H9 (cell line): ENCODE data around the gene WBP1. TPM values are rescaled to one million over a fixed set of nuclear protein-coding genes. Genes with fewer than 3 reads are reported as not detected.
A peak's percentile ranks its signal among the peaks of the same experiment; 100 is the strongest.

Source experiments
- DNase-seq: peaks from one replicate; pipeline ENCODE4 v3.0.0-alpha.2; 2017
- H2AFZ ChIP-seq: one replicate; pipeline ENCODE4 v1.6.1; 2013; ENCODE audit warnings: mild to moderate bottlenecking, low read length, control low read depth, moderate library complexity
- H2AK5ac ChIP-seq: 2 replicates; pipeline ENCODE4 v1.6.1; 2013; ENCODE audit warnings: low read length, control low read depth, mixed read lengths; ENCODE audit not compliant: insufficient read length
- H2BK120ac ChIP-seq: one replicate; pipeline ENCODE4 v1.6.1; 2013; ENCODE audit warnings: low read depth, mild to moderate bottlenecking, low read length, control low read depth, inconsistent platforms; ENCODE audit not compliant: poor library complexity, severe bottlenecking
- H2BK12ac ChIP-seq: 2 replicates; pipeline ENCODE4 v1.6.1; 2013; ENCODE audit warnings: low read length, control low read depth, mixed read lengths, low read depth; ENCODE audit not compliant: insufficient read length
- H2BK15ac ChIP-seq: 2 replicates; pipeline ENCODE4 v1.6.1; 2013; ENCODE audit warnings: low read depth, low read length, control low read depth
- H2BK20ac ChIP-seq: one replicate; pipeline ENCODE4 v1.6.1; 2013; ENCODE audit warnings: low read depth, mild to moderate bottlenecking, low read length, control low read depth, inconsistent platforms; ENCODE audit not compliant: poor library complexity, severe bottlenecking
- H2BK5ac ChIP-seq: 2 replicates; pipeline ENCODE4 v1.6.1; 2013; ENCODE audit warnings: low read length, control low read depth, mixed read lengths; ENCODE audit not compliant: insufficient read length
- H3K14ac ChIP-seq: 2 replicates; pipeline ENCODE4 v1.6.1; 2013; ENCODE audit warnings: low read length, control low read depth; ENCODE audit not compliant: insufficient read depth
- H3K18ac ChIP-seq: 2 replicates; pipeline ENCODE4 v1.6.1; 2013; ENCODE audit warnings: low read depth, mild to moderate bottlenecking, mixed read lengths, low read length, control low read depth; ENCODE audit not compliant: insufficient read length
- H3K23ac ChIP-seq: 2 replicates; pipeline ENCODE4 v1.6.1; 2013; ENCODE audit warnings: low read length, control low read depth, mixed read lengths, low read depth; ENCODE audit not compliant: insufficient read length
- H3K23me2 ChIP-seq: 2 replicates; pipeline ENCODE4 v1.6.1; 2013; ENCODE audit warnings: low read depth, mild to moderate bottlenecking, mixed read lengths, low read length, control low read depth; ENCODE audit not compliant: insufficient read length, poor library complexity, severe bottlenecking
- H3K27ac ChIP-seq: 2 replicates; pipeline ENCODE4 v1.5.1; 2013; ENCODE audit warnings: low read length, control low read depth, mixed read lengths, low read depth; ENCODE audit not compliant: insufficient read length
- H3K27me3 ChIP-seq: 2 replicates; pipeline ENCODE4 v1.6.1; 2013; ENCODE audit warnings: low read length, control low read depth, inconsistent platforms; ENCODE audit not compliant: insufficient read depth
- H3K4ac ChIP-seq: 2 replicates; pipeline ENCODE4 v1.6.1; 2013; ENCODE audit warnings: low read depth, mild to moderate bottlenecking, control low read depth, inconsistent platforms, low read length, moderate library complexity
- H3K4me1 ChIP-seq: 2 replicates; pipeline ENCODE4 v1.6.1; 2013; ENCODE audit warnings: low read length, control low read depth, inconsistent platforms; ENCODE audit not compliant: insufficient read depth
- H3K4me2 ChIP-seq: 2 replicates; pipeline ENCODE4 v1.6.1; 2013; ENCODE audit warnings: low read length, control low read depth, mixed read lengths; ENCODE audit not compliant: insufficient read length, insufficient read depth
- H3K56ac ChIP-seq: 2 replicates; pipeline ENCODE4 v1.6.1; 2013; ENCODE audit warnings: low read depth, mild to moderate bottlenecking, mixed read lengths, low read length, control low read depth; ENCODE audit not compliant: insufficient read length
- H3K79me1 ChIP-seq: 2 replicates; pipeline ENCODE4 v1.6.1; 2013; ENCODE audit warnings: low read depth, mild to moderate bottlenecking, moderate library complexity, low read length, control low read depth, inconsistent platforms; ENCODE audit not compliant: insufficient read depth, poor library complexity, severe bottlenecking
- H3K79me2 ChIP-seq: 2 replicates; pipeline ENCODE4 v1.6.1; 2013; ENCODE audit warnings: low read length, control low read depth, inconsistent platforms; ENCODE audit not compliant: insufficient read depth
- H3K9ac ChIP-seq: 2 replicates; pipeline ENCODE4 v1.6.1; 2013; ENCODE audit warnings: low read length, control low read depth, mixed read lengths; ENCODE audit not compliant: insufficient read length; ENCODE audit errors: extremely low read depth
- H3K9me3 ChIP-seq: one replicate; pipeline ENCODE4 v1.6.1; 2013; ENCODE audit warnings: low read depth, low read length, inconsistent platforms; ENCODE audit not compliant: control insufficient read depth
- H3T11ph ChIP-seq: one replicate; pipeline ENCODE4 v1.6.1; 2013; ENCODE audit warnings: mild to moderate bottlenecking, low read length, control low read depth, inconsistent platforms
- H4K20me1 ChIP-seq: one replicate; pipeline ENCODE4 v1.6.1; 2013; ENCODE audit not compliant: control insufficient read depth, insufficient read length, insufficient read depth
- H4K5ac ChIP-seq: 2 replicates; pipeline ENCODE4 v1.6.1; 2013; ENCODE audit warnings: low read depth, mild to moderate bottlenecking, mixed read lengths, low read length, control low read depth; ENCODE audit not compliant: insufficient read length
- H4K8ac ChIP-seq: replicated peaks from 2 replicates; pipeline ENCODE4 v1.6.1; 2013; ENCODE audit warnings: low read length, control low read depth, mixed read lengths, low read depth; ENCODE audit not compliant: insufficient read length
- H4K91ac ChIP-seq: 2 replicates; pipeline ENCODE4 v1.6.1; 2013; ENCODE audit warnings: low read depth, mild to moderate bottlenecking, moderate library complexity, mixed read lengths, low read length, control low read depth; ENCODE audit not compliant: insufficient read length
- H3K27ac Mint-ChIP-seq, 3 experiments: 2 replicates in 2 of 3; 3 replicates in 1 of 3; pipeline ENCODE4 v1.8.0; 2020 to 2021; ENCODE audit warnings: mixed read lengths in 3 of 3, mild to moderate bottlenecking in 1 of 3, moderate library complexity in 1 of 3
- H3K27me3 Mint-ChIP-seq: 2 replicates; pipeline ENCODE4 v1.8.0; 2021; ENCODE audit warnings: low read depth, mild to moderate bottlenecking, moderate library complexity, mixed read lengths
- H3K36me3 Mint-ChIP-seq, 3 experiments: 2 replicates in 2 of 3; 3 replicates in 1 of 3; pipeline ENCODE4 v1.8.0; 2020 to 2021; ENCODE audit warnings: low read depth in 3 of 3, mixed read lengths in 3 of 3; ENCODE audit not compliant: insufficient read depth in 1 of 3
- H3K4me1 Mint-ChIP-seq, 2 experiments: 2 replicates each; pipeline ENCODE4 v1.8.0; 2020; ENCODE audit warnings: mixed read lengths in 2 of 2
- H3K4me3 Mint-ChIP-seq, 2 experiments: 2 replicates in 1 of 2; 3 replicates in 1 of 2; pipeline ENCODE4 v1.8.0; 2020 to 2021; ENCODE audit warnings: mild to moderate bottlenecking in 2 of 2, mixed read lengths in 2 of 2, moderate library complexity in 1 of 2
- H3K9me3 Mint-ChIP-seq, 2 experiments: 2 replicates in 1 of 2; 3 replicates in 1 of 2; pipeline ENCODE4 v1.8.0; 2020; ENCODE audit warnings: mild to moderate bottlenecking in 2 of 2, mixed read lengths in 2 of 2, moderate library complexity in 1 of 2
- CTCF ChIP-seq: fragments of 200-600 bp; sonication (generic); conservative IDR thresholded peaks from 3 replicates; pipeline ENCODE4 v1.8.0; 2021; ENCODE audit warnings: antibody characterized with exemption, mild to moderate bottlenecking
- WGBS: extraction: QIAGEN DNeasy Blood & Tissue Kit; methylation state at CpG from one replicate; pipeline ENCODE4 v1.1.7; 2013; ENCODE audit warnings: missing lambda C conversion rate, low lambda C conversion rate, mixed read lengths; ENCODE audit not compliant: insufficient read length; ENCODE audit errors: extremely low coverage; 5-methylcytosine and 5-hydroxymethylcytosine counted together
- total RNA-seq: library from RNA; stranded (reverse); gene quantifications from 2 replicates; pipeline ENCODE4 v1.2.1, GENCODE V29; 2021

Gene WBP1
- total RNA-seq, 1 experiment from 2014 or later, result 82.1 TPM

GRCh38 chr2:74502147-74502719, 44.0 kb downstream of the WBP1 start:
- peaks cover 4% of the 10 kb centered on the region; the same call in 1 of the 2 replicates for H3K4me1 ChIP-seq
- peaks cover 87% of the 10 kb centered on the region for H3K27me3 Mint-ChIP-seq
- no peak overlapping the region for H3K9ac ChIP-seq
- H2AK5ac ChIP-seq, result no peak overlapping the region
- no peak overlapping the region for H3K56ac ChIP-seq
- H3K9me3 ChIP-seq, result no peaks in the 10 kb centered on the region
- H2BK15ac ChIP-seq, result no peak overlapping the region
- no peak overlapping the region for H3K27ac ChIP-seq
- DNase-seq, result no peak
- H2AFZ ChIP-seq, result no peak overlapping the region
- no peak overlapping the region for H3K23ac ChIP-seq
- no peak overlapping the region for H4K91ac ChIP-seq
- peak overlapping the region; percentile 54 for H3K4me2 ChIP-seq
- H3K14ac ChIP-seq, result no peak overlapping the region
- H2BK5ac ChIP-seq, result no peak overlapping the region
- H3K79me2 ChIP-seq, result no peaks in the 10 kb centered on the region
- no peak overlapping the region for H2BK12ac ChIP-seq
- peaks cover 2 to 5% of the 10 kb centered on the region in 2 experiments; a peak in 4 of 5 replicates for H3K9me3 Mint-ChIP-seq
- H3K36me3 Mint-ChIP-seq, result peaks cover 24 to 33% (median 26%) of the 10 kb centered on the region in 3 experiments
- no peaks in the 10 kb centered on the region for H4K20me1 ChIP-seq
- H3K23me2 ChIP-seq, result peaks cover 41% of the 10 kb centered on the region
- H2BK20ac ChIP-seq, result no peak overlapping the region
- TF ChIP-seq CTCF, result no peak
- H4K8ac ChIP-seq, result no peak overlapping the region
- peaks cover 80% of the 10 kb centered on the region for H3K27me3 ChIP-seq
- no peak overlapping the region for H3T11ph ChIP-seq
- H3K4ac ChIP-seq, result no peak overlapping the region
- peaks cover 59 to 71% of the 10 kb centered on the region in 2 experiments for H3K4me1 Mint-ChIP-seq
- no peak overlapping the region for H3K27ac Mint-ChIP-seq
- H3K4me3 Mint-ChIP-seq, result peak overlapping the region; percentile 72 to 85
- H4K5ac ChIP-seq, result no peak overlapping the region
- H3K18ac ChIP-seq, result no peak overlapping the region
- WGBS, result no CpG with 5 or more reads among the region's 32 CpGs
- H3K79me1 ChIP-seq, result no peaks in the 10 kb centered on the region
- H2BK120ac ChIP-seq, result no peak overlapping the region
